ENCODE results near the gene NYAP2.

DNA sequence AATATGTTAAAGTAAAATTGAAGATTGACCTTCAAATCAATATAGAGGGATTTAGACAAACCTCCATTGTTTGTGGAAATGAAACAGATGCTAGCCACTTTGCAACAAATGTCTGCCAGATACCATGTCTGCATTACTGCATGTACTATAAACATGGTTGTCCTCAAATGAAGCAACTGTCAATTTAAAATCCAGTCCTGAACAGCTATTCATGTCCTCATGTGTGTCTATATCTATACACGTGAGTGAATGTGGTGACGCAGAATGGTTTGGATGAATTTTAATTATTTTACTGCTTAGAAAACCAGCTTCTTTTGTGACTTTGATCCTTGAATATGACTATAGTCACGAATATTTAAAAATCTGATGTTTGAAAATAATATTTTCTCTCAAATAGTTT, 71.5 kb downstream of the NYAP2 start:
- TF ChIP-seq, protein P1, sequence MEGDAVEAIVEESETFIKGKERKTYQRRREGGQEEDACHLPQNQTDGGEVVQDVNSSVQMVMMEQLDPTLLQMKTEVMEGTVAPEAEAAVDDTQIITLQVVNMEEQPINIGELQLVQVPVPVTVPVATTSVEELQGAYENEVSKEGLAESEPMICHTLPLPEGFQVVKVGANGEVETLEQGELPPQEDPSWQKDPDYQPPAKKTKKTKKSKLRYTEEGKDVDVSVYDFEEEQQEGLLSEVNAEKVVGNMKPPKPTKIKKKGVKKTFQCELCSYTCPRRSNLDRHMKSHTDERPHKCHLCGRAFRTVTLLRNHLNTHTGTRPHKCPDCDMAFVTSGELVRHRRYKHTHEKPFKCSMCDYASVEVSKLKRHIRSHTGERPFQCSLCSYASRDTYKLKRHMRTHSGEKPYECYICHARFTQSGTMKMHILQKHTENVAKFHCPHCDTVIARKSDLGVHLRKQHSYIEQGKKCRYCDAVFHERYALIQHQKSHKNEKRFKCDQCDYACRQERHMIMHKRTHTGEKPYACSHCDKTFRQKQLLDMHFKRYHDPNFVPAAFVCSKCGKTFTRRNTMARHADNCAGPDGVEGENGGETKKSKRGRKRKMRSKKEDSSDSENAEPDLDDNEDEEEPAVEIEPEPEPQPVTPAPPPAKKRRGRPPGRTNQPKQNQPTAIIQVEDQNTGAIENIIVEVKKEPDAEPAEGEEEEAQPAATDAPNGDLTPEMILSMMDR (IDR thresholded peaks at IDR 0.05; ENCODE audit: low read length), result no peak
- no peak for TF ChIP-seq EZH2 (IDR thresholded peaks at IDR 0.05; ENCODE audit: borderline replicate concordance, low read length)
